A673 (cell line): ENCODE data around the gene CCDC157. TPM values are rescaled to one million over a fixed set of nuclear protein-coding genes. Genes with fewer than 3 reads are reported as not detected.

Source experiments
- BruUV-seq: library from RNA; stranded (reverse); fragments of 400-500 nt; replicated peaks from 2 replicates; lab custom pipeline; 2021; lab: Mats Ljungman, UMichigan
- CTCF ChIA-PET: fragments of 300-600 bp; sonication (Branson Sonifier 250); formaldehyde crosslinking; loops from one replicate; lab custom pipeline; 2022; ENCODE audit warnings: antibody characterized with exemption; lab: Charles Lee
- POLR2A ChIA-PET: fragments of 300-600 bp; sonication (Branson Sonifier 250); formaldehyde crosslinking; loops from one replicate; lab custom pipeline; 2022; ENCODE audit warnings: antibody characterized with exemption; ENCODE audit not compliant: low non-redundant PET; lab: Charles Lee
- DNase-seq: peaks from one replicate; pipeline ENCODE4 v3.0.0-alpha.2; 2015; ENCODE audit warnings: low spot score
- H3K27ac ChIP-seq: fragments of 200-600 bp; sonication (generic); 2 replicates; pipeline ENCODE4 v1.5.1; 2016; ENCODE audit warnings: mixed run types, low read depth, mild to moderate bottlenecking, mixed read lengths, antibody characterized with exemption, low read length; ENCODE audit not compliant: poor library complexity, severe bottlenecking
- H3K27me3 ChIP-seq: fragments of 200-600 bp; sonication (generic); replicated peaks from 2 replicates; pipeline ENCODE4 v1.6.1; 2017; ENCODE audit warnings: mixed run types, low read depth, mild to moderate bottlenecking, mixed read lengths, antibody characterized with exemption, low read length; ENCODE audit not compliant: insufficient read depth, poor library complexity
- H3K36me3 ChIP-seq: fragments of 200-600 bp; sonication (generic); 2 replicates; pipeline ENCODE4 v1.6.1; 2016; ENCODE audit warnings: mixed run types, mild to moderate bottlenecking, mixed read lengths, antibody characterized with exemption, low read length; ENCODE audit not compliant: insufficient read depth, poor library complexity, severe bottlenecking
- H3K4me1 ChIP-seq: fragments of 200-600 bp; sonication (generic); 2 replicates; pipeline ENCODE4 v1.6.1; 2017; ENCODE audit warnings: mixed run types, mild to moderate bottlenecking, mixed read lengths, antibody characterized with exemption, low read length; ENCODE audit not compliant: insufficient read depth, poor library complexity, severe bottlenecking
- H3K4me3 ChIP-seq: fragments of 200-600 bp; sonication (generic); 2 replicates; pipeline ENCODE4 v1.5.1; 2016; ENCODE audit warnings: low read depth, mixed run types, mild to moderate bottlenecking, mixed read lengths, low read length; ENCODE audit not compliant: poor library complexity, severe bottlenecking
- H3K9me3 ChIP-seq: fragments of 200-600 bp; sonication (generic); 2 replicates; pipeline ENCODE4 v1.6.1; 2016; ENCODE audit warnings: mixed run types, low read depth, mild to moderate bottlenecking, mixed read lengths, antibody characterized with exemption, low read length; ENCODE audit not compliant: poor library complexity, severe bottlenecking
- CTCF ChIP-seq: fragments of 300-800, 200-600 bp; sonication (generic); conservative IDR thresholded peaks from 2 replicates; pipeline ENCODE4 v1.5.1; 2017; ENCODE audit warnings: low read depth, mild to moderate bottlenecking, antibody characterized with exemption, low read length, moderate library complexity, mixed read lengths
- EZH2 ChIP-seq: fragments of 200-600 bp; sonication (generic); IDR thresholded peaks from 2 replicates; pipeline ENCODE4 v1.6.1; 2017; ENCODE audit warnings: borderline replicate concordance, low read depth, mild to moderate bottlenecking, mixed read lengths, antibody characterized with exemption, low read length; ENCODE audit not compliant: poor library complexity, severe bottlenecking
- intact Hi-C: fragments of 100-400 bp; cut with micrococcal nuclease; formaldehyde crosslinking; loops from one replicate; pipeline ENCODE4 v1.10.0; 2022; ENCODE audit not compliant: unreplicated experiment
- total RNA-seq: library from RNA; stranded (reverse); gene quantifications from 2 replicates; pipeline ENCODE4 v1.2.3, GENCODE V29; 2021

CCDC157 gene
- total RNA-seq, 1 experiment from 2014 or later: 5.7 TPM

GRCh38 chr22:30326255-30326705 lies 30.5 kb upstream of the CCDC157 start:
- Histone ChIP-seq H3K27me3 (no peaks in the 10 kb centered on the region), H3K27ac (peak overlapping the region; percentile 80), H3K9me3 (no peaks in the 10 kb centered on the region), H3K4me1 (peaks cover 23% of the 10 kb centered on the region), H3K36me3 (peaks cover 2% of the 10 kb centered on the region), H3K4me3 (peak overlapping the region; percentile 80)
- ChIA-PET POLR2A (no interaction called here), CTCF (no interaction called here)
- TF ChIP-seq CTCF (no peak), EZH2 (no peak)
- no peak for DNase-seq
- intact Hi-C loops: no loop called here
- no TSS peak for BruUV-seq

- peaks cover 5% of the 10 kb centered on the region for H3K36me3 ChIP-seq
- no peaks in the 10 kb centered on the region for H3K9me3 ChIP-seq
- TF ChIP-seq CTCF (no peak), EZH2 (no peak)
- no peaks in the 10 kb centered on the region for H3K27me3 ChIP-seq
- CTCF ChIA-PET: interaction anchor here (0.6 kb wide), 1 partner anchor 87 kb away, joined by 6 read pairs; no protein-coding TSS in a partner anchor
- POLR2A ChIA-PET: interaction anchor here (0.6 kb wide), 1 partner anchor 548 kb away, joined by 5 read pairs; no protein-coding TSS in a partner anchor
- peak within 1 kb of the TSS; percentile 80 for H3K4me3 ChIP-seq
- DNase-seq: peak; percentile 95
- intact Hi-C loops: no loop called here
- H3K4me1 ChIP-seq: peaks cover 23% of the 10 kb centered on the region
- BruUV-seq: no TSS peak
- H3K27ac ChIP-seq: peak within 1 kb of the TSS; percentile 80
These were observed 30.0 kb upstream of the CCDC157 start, which contains the start of gene TBC1D10A for GRCh38 chr22:30326706-30327362. TBC1D10A (minus strand) TSS chr22:30326941; CDS start chr22:30326881, 60 bp downstream.

GRCh38 chr22:30327864-30328345 lies 28.9 kb upstream of the CCDC157 start:
- ChIA-PET CTCF (no interaction called here), POLR2A (no interaction called here)
- peaks cover 13% of the 10 kb centered on the region for H3K36me3 ChIP-seq
- no peaks in the 10 kb centered on the region for H3K9me3 ChIP-seq
- BruUV-seq: no TSS peak
- no peak for DNase-seq
- H3K4me1 ChIP-seq: peaks cover 23% of the 10 kb centered on the region
- no peak overlapping the region for H3K4me3 ChIP-seq
- TF ChIP-seq CTCF (no peak), EZH2 (no peak)
- H3K27me3 ChIP-seq: no peaks in the 10 kb centered on the region
- no peak overlapping the region for H3K27ac ChIP-seq
- intact Hi-C loops: no loop called here
